GM12875 (cell line): Measurements from ENCODE around the gene KCNIP1.

ENCODE experiments used
- H3K4me3 ChIP-seq: one replicate; pipeline ENCODE4 v1.5.1; 2011; ENCODE audit warnings: low read depth, low read length, control low read depth
- TF ChIP-seq, protein P1 (sequence below): IDR thresholded peaks from 2 replicates; pipeline ENCODE4 v1.5.1; 2011; ENCODE audit warnings: low read depth, mild to moderate bottlenecking, control low read depth, inconsistent platforms, low read length, moderate library complexity, borderline replicate concordance; ENCODE audit not compliant: insufficient read depth

KCNIP1 gene

DNA sequence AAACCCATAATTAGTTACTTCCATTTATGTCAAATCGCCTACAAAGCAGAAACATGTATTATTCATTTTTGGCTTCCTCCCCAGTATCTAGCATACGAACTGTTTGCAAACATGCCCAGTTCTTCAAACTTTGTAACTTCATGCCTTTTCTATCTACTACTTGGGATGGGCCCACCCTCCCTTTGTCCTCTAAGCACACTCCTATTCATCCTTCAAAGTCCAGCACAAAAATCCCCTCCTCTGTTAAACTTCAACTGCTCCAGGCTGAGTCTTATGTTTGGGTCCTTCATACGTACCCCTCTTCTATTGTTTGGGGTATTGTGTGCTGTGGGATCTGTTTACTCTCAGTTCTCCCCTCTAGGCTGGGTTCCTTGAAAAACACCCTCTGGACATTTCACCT lies 55.5 kb downstream of the KCNIP1 start:
- TF ChIP-seq, protein P1, sequence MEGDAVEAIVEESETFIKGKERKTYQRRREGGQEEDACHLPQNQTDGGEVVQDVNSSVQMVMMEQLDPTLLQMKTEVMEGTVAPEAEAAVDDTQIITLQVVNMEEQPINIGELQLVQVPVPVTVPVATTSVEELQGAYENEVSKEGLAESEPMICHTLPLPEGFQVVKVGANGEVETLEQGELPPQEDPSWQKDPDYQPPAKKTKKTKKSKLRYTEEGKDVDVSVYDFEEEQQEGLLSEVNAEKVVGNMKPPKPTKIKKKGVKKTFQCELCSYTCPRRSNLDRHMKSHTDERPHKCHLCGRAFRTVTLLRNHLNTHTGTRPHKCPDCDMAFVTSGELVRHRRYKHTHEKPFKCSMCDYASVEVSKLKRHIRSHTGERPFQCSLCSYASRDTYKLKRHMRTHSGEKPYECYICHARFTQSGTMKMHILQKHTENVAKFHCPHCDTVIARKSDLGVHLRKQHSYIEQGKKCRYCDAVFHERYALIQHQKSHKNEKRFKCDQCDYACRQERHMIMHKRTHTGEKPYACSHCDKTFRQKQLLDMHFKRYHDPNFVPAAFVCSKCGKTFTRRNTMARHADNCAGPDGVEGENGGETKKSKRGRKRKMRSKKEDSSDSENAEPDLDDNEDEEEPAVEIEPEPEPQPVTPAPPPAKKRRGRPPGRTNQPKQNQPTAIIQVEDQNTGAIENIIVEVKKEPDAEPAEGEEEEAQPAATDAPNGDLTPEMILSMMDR: no peak
- H3K4me3 ChIP-seq: no peak overlapping the region

DNA sequence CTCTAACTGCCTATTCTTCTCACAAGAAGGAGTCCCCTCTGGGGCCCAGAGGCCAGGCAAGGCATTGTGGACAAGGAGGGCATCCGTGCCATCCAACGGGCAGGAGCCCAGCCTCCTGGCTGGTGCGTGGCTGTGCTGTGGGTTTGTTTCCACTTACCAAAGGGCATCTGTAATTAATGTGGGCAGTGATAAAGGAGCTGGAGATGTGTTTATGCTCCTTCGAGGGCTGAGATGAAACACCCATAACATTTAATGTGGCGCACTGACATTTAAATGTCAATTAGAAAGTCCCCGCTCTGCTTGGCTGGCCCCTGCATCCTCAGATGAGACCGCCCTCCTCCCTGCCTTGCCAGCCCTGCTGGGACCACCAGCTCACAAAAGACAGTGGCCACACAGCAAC lies 57.1 kb downstream of the KCNIP1 start:
- TF ChIP-seq, protein P1: no peak
- H3K4me3 ChIP-seq: no peak overlapping the region

DNA sequence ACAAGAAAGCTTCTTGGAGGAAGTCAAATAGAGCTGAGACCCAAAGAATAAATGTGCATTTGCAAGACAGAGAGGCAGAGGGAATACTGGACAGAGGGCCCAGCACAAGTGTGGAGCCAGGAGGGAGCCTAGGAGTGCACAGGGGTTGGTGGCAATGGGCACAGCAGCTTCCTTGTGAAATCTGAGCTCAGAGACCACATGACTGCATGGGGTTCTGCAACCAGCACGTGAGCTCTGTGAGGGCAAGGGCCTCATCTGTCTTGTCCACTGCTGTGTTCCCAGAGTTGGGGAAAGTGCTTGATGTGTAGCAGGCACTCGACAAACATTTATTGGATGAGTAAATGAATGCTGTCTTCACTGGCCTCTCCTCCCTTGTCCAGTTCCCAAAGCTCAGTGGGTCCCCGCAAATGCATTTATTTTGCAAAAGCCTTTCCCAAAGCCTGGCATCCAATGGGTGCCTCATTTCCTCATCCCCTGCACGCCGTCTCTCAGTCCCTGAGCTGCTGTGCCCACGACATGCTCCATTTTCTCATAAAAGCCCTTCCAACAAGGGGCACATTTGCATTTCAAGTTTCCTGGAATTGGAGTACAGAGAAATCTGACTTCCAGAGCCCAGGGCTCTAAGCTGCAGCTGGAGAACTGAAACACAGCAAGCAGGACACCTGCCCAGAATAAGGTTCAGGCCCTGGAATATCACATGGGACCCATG lies 58.5 kb downstream of the KCNIP1 start:
- TF ChIP-seq, protein P1: no peak

DNA sequence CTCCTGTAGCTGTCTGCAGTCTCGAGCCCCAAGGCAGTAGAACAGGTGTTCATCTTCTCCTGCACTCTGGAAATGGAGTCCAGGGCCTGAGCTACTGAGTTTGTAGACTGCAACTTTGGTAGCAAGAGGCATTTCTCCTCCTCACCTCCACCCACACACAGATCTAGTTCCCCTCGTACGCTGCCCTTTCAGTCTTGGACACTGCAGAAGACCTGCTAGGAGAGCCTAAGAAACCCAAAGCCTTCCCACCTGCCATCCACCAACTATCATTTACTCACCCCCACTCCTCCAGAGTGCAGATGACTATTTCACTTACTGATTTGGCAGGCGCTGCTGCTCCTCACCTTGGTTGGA lies 59.0 kb downstream of the KCNIP1 start:
- no peak overlapping the region for H3K4me3 ChIP-seq
- TF ChIP-seq, protein P1: no peak

More for the DNA sequence above, 58.5 kb downstream of the KCNIP1 start:
- H3K4me3 ChIP-seq: no peak overlapping the region

DNA sequence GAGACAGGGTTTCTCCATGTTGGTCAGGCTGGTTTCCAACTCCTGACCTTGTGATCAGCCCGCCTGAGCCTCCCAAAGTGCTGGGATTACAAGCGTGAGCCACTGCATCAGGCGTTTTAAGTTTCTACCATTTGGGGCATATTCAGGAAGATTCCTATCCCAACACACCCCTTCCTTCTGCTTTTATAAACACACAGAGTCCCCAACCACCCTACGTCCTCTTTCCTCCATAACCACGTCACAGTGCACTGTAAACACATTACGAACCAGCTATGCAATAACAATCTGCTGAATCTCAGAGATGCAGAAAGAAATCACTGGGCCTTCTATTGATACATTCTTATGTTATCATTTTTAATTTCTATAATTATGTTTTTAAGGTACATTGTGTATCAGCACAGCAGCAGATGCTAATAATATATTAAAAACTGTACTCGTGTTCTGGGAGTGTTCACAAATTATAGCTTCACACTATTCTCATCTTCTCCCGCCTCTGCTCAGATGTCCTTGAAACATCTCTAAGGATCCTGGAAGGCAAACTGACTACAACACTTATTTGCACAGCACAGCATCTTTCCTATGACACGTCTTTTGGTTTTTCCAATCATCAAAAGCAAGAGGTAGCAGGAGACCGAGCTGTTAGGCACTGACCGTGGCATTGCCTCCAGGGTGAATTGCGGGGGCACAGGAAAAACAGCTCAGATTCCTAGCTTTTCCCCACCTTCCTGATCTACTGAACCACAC lies 60.2 kb downstream of the KCNIP1 start:
- TF ChIP-seq, protein P1: no peak
- H3K4me3 ChIP-seq: no peak overlapping the region

DNA sequence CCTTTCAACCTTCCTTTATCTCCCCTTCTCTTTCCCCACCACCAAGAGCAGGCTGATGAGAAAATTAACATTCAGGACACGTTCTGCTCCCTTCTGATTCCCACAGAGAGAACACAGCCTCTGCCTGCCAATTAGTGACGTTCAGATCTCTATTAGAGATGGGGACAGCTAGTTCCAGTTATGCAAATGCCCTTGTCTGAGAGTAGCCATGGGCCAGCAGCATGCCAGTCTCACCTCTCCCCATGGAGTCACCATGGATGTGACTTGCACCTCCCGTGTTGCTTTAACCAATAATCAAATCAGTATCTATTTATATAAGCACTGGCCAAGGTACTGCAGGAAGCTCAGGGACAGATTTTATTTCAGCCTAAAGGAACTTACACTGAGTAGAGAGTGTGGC lies 61.3 kb downstream of the KCNIP1 start:
- TF ChIP-seq, protein P1: no peak
- no peak overlapping the region for H3K4me3 ChIP-seq

DNA sequence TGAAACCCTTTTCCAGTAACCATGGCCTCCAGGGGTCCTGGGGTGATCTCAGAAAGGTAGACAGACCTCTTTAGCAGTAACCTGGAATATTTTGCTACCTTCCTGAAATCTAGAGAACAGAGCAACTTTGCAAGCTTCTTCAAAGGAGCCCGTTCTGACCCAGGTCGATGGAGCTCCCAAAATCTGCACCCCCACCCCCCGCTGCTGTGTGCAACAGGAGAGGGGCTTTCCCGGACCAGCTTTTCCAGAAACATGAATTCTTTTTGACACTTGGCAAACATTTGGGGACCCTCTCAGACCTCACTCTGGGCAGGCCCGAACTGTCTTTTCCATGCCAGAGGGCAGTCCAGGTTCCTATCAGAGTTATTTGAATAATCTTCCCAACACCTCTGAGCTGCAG lies 65.3 kb downstream of the KCNIP1 start:
- no peak overlapping the region for H3K4me3 ChIP-seq
- TF ChIP-seq, protein P1: no peak
